Spinal cord (tissue), 10 donors: Measurements from ENCODE around the gene TRABD2B. TPM values are rescaled to one million over a fixed set of nuclear protein-coding genes. Genes with fewer than 3 reads are reported as not detected.
A peak's percentile ranks its signal among the peaks of the same experiment; 100 is the strongest.

ENCODE experiments used
- DNase-seq, 6 donors: peaks; one replicate each; pipeline versions ENCODE4 v3.0.0 to v3.0.0-alpha.2; 2013 to 2015; ENCODE audit warnings: low spot score in 6 of 6, low read depth in 4 of 6
- H3K27ac ChIP-seq: one replicate; pipeline ENCODE4 v1.5.1; 2013; ENCODE audit warnings: low read depth, low read length, control low read depth
- H3K27me3 ChIP-seq: one replicate; pipeline ENCODE4 v1.6.1; 2013; ENCODE audit warnings: low read length; ENCODE audit not compliant: control insufficient read depth, insufficient read depth
- H3K36me3 ChIP-seq: one replicate; pipeline ENCODE4 v1.6.1; 2013; ENCODE audit warnings: low read length; ENCODE audit not compliant: control insufficient read depth, insufficient read depth
- H3K4me1 ChIP-seq: one replicate; pipeline ENCODE4 v1.6.1; 2013; ENCODE audit warnings: low read length; ENCODE audit not compliant: control insufficient read depth, insufficient read depth
- H3K4me3 ChIP-seq: one replicate; pipeline ENCODE4 v1.5.1; 2013; ENCODE audit warnings: low read depth, low read length, control low read depth
- H3K9me3 ChIP-seq: one replicate; pipeline ENCODE4 v1.6.1; 2013; ENCODE audit warnings: low read length; ENCODE audit not compliant: control insufficient read depth, insufficient read depth
- WGBS: methylation state at CpG from one replicate; pipeline ENCODE4 v1.1.5; 2013; ENCODE audit warnings: missing lambda C conversion rate; ENCODE audit not compliant: insufficient coverage; 5-methylcytosine and 5-hydroxymethylcytosine counted together
- polyA plus RNA-seq, 2 donors: library from polyadenylated mRNA; unstranded; fragments of 120-200 nt; gene quantifications; one replicate each; pipeline ENCODE4 v1.2.1, GENCODE V29; 2013; ENCODE audit not compliant: insufficient read length in 2 of 2
- total RNA-seq, 2 donors: library from RNA; depleted of rRNA in 1 of 2; stranded (reverse); fragments of 120-200 nt in 1 of 2; fragments of >200 nt in 1 of 2; gene quantifications; one replicate each; pipeline versions ENCODE4 v1.2.3 to v1.2.4, GENCODE V29; 2013 to 2014
- donor health status: healthy.

TRABD2B gene
- total and polyA plus RNA-seq, 4 donors = 0.89 to 3.1 (median 1.6) TPM

- no peaks in the 10 kb centered on the region for H3K4me1 ChIP-seq
- no peaks in the 10 kb centered on the region for H3K36me3 ChIP-seq
- DNase-seq = no peak
- no peaks in the 10 kb centered on the region for H3K9me3 ChIP-seq
- no peak overlapping the region for H3K27ac ChIP-seq
- H3K27me3 ChIP-seq = peaks cover 13% of the 10 kb centered on the region
- WGBS = 83% methylated on average over 8 of the region's 8 CpGs
- no peak overlapping the region for H3K4me3 ChIP-seq
Measured at GRCh38 chr1:48005253-48006117, 8.3 kb upstream of the TRABD2B start.

GRCh38 chr1:48003741-48004531 lies 6.8 kb upstream of the TRABD2B start:
- no peak overlapping the region for H3K27ac ChIP-seq
- 63% methylated on average over 3 of the region's 6 CpGs for WGBS
- H3K36me3 ChIP-seq = no peaks in the 10 kb centered on the region
- peaks cover 20% of the 10 kb centered on the region for H3K27me3 ChIP-seq
- H3K4me3 ChIP-seq = no peak overlapping the region
- H3K4me1 ChIP-seq = no peaks in the 10 kb centered on the region
- DNase-seq = peak in 1 of 6 donors; percentile 36
- no peaks in the 10 kb centered on the region for H3K9me3 ChIP-seq

- Histone ChIP-seq H3K27ac (no peak overlapping the region), H3K4me3 (no peak overlapping the region), H3K36me3 (no peaks in the 10 kb centered on the region), H3K4me1 (peaks cover 3% of the 10 kb centered on the region), H3K27me3 (peaks cover 33% of the 10 kb centered on the region), H3K9me3 (no peaks in the 10 kb centered on the region)
- DNase-seq = no peak
- WGBS = 100% methylated on average over 2 of the region's 2 CpGs
Measured at GRCh38 chr1:48002142-48002541, 5.0 kb upstream of the TRABD2B start.

DNA sequence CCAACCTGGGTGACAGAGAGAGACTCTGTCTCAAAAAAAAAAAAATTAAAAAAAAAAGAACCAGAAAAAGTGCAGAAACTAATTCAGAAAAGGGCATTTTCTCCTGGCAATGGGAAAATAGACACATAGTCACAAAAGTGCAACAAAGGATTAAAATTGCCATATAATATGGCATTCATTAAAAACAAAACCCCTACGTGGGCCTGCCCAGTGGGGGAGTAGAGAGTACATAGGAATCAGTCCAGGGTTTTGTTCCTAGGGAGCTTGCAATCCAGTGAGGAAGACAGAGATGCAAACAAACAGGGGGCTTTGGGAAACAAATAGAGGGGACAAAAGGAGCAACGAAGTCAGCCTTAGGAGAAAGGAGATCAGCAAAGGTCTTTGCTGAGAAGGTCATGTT lies 4.5 kb upstream of the TRABD2B start:
- H3K27me3 ChIP-seq = peaks cover 36% of the 10 kb centered on the region
- no peak overlapping the region for H3K27ac ChIP-seq
- peaks cover 6% of the 10 kb centered on the region for H3K4me1 ChIP-seq
- no peaks in the 10 kb centered on the region for H3K9me3 ChIP-seq
- no peak overlapping the region for H3K4me3 ChIP-seq
- 36% methylated on average over 1 of the region's 2 CpGs for WGBS
- DNase-seq = no peak
- H3K36me3 ChIP-seq = no peaks in the 10 kb centered on the region

GRCh38 chr1:48000883-48001282 lies 3.7 kb upstream of the TRABD2B start:
- Histone ChIP-seq H3K4me1 (peaks cover 13% of the 10 kb centered on the region), H3K36me3 (no peaks in the 10 kb centered on the region), H3K27ac (no peak overlapping the region), H3K9me3 (no peaks in the 10 kb centered on the region), H3K4me3 (no peak overlapping the region), H3K27me3 (peaks cover 42% of the 10 kb centered on the region)
- 86% methylated on average over 1 of the region's 1 CpG for WGBS
- DNase-seq = peak in 1 of 6 donors; percentile 21

GRCh38 chr1:47999097-47999496 lies 1.9 kb upstream of the TRABD2B start:
- H3K27me3 ChIP-seq = peaks cover 58% of the 10 kb centered on the region
- no peak overlapping the region for H3K4me3 ChIP-seq
- H3K9me3 ChIP-seq = no peaks in the 10 kb centered on the region
- no peak for DNase-seq
- 100% methylated on average over 1 of the region's 4 CpGs for WGBS
- no peaks in the 10 kb centered on the region for H3K36me3 ChIP-seq
- H3K4me1 ChIP-seq = peaks cover 13% of the 10 kb centered on the region
- no peak overlapping the region for H3K27ac ChIP-seq

- Histone ChIP-seq H3K27me3 (peaks cover 65% of the 10 kb centered on the region), H3K4me3 (no peak overlapping the region)
Measured at GRCh38 chr1:47998396-47998990, 1.3 kb upstream of the TRABD2B start.

DNA sequence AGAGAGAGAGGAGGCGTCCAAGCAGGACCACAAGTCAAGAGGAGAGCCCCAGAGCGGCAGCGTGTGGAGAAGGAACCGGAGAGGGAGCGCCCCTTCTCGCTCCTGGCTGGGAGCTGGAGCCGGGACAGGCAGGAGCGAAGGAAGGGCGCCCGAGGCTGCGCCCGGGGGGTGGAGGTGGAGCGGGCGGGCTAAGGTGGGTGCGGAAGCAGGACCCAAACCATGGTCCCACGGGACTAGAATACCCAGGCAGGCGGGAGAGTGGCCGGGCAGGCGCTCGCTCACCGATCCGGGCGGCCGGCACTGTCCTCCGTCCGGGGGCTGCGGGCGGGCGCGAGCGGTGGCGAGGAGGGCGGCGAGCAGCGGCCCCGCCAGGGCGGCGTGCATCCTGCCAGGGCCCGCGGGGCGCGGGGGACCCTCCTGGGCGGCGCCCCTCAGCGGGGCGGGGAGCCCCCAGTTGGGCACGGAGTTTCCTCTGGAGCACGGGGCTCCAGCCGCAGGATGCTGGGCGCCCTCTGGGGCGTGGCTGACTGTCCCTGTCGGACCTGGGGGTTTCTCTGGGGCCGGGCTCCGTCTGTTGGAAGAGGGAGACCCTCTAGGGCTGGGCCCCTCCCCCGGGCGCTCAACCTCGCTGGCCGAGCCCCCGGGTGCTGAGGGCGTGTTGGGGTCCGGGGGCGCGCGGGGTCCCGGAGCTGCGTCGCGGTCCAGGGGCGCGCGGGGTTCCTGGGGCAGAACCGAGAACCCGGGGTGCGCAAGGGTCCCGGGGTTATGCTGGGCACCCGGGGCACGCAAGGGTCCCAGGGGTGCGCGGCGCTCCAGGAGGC lies 569 bp downstream of the TRABD2B start:
- no peaks in the 10 kb centered on the region for H3K36me3 ChIP-seq
- DNase-seq = no peak
- no peaks in the 10 kb centered on the region for H3K9me3 ChIP-seq
- H3K4me3 ChIP-seq = peak overlapping the region; percentile 38
- H3K27ac ChIP-seq = no peak overlapping the region
- H3K27me3 ChIP-seq = peaks cover 78% of the 10 kb centered on the region
- WGBS = under 1% methylated on average over 79 of the region's 80 CpGs
- peaks cover 20% of the 10 kb centered on the region for H3K4me1 ChIP-seq

More at GRCh38 chr1:47998396-47998990, 1.3 kb upstream of the TRABD2B start:
- WGBS = 87% methylated on average over 8 of the region's 8 CpGs
- Histone ChIP-seq H3K36me3 (no peaks in the 10 kb centered on the region), H3K9me3 (no peaks in the 10 kb centered on the region), H3K27ac (no peak overlapping the region), H3K4me1 (peaks cover 16% of the 10 kb centered on the region)
- DNase-seq = no peak

- no peak for DNase-seq
- Histone ChIP-seq H3K4me1 (peaks cover 20% of the 10 kb centered on the region), H3K27me3 (peaks cover 77% of the 10 kb centered on the region), H3K9me3 (no peaks in the 10 kb centered on the region), H3K36me3 (no peaks in the 10 kb centered on the region), H3K4me3 (peak overlapping the region; percentile 38), H3K27ac (no peak overlapping the region)
- WGBS = 27% methylated on average over 5 of the region's 7 CpGs
Measured at GRCh38 chr1:47996060-47996405, 1.2 kb downstream of the TRABD2B start.
